ENCODE results near the gene TNFAIP8.

Gene TNFAIP8

DNA sequence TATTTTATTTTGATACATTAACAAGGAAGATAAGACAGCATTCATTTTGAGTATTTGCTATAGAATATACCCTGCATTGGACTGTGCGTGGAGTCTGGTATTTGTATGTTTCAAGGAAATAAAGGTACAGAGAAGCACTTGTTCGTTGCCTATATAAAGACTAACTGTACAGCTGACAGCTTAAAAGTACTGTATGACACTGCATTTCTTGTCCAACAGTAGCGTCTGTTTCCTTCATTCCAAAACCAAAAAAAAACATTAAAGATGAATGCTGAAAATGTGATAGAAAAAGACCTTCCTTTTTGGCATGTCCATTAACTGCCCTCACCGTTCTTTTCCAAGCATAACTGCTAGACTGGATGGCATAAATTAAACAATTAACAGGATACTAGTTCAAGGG lies 15.3 kb downstream of the TNFAIP8 start:
- peak in 1 of 2 donors; percentile 17 for DNase-seq

DNA sequence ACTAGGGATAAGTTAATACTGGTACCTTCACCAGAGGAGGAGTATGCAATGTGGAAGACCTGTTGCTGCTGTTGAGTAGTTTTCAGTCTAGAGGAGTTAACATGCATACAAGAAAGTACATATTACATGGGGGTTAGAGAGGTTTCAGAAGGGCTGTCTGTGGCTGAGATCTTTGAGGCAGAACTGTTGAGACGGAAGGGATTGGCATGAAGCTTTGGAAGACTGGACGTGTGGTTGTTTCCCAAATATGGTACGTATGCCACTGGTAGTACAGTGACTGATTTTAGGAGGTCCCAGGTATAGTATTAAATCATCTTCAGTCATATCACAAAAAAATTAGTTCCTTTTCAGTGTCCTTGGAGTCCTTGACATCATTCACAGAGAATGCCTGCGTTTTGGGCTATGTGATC lies 17.6 kb downstream of the TNFAIP8 start:
- DNase-seq: no peak

DNA sequence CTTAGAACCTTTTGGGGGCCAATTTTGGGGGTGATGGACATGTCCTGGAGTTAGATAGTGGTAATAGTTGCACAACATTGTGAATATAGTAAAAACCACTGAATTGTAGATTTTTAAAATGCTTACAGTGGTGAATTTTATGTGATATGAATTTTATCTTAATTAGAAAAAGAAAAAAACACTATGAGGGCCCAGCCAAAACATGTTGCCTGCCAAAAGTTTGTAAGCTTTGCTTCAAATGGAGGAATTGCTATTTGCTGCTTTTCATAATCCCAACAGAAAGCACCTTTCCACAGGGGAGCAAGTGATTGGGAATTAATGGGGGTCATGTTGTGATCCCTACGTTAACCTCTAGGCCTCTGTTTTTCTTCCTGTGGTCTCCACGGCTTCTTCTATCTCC lies 19.1 kb downstream of the TNFAIP8 start:
- no peak for DNase-seq

DNA sequence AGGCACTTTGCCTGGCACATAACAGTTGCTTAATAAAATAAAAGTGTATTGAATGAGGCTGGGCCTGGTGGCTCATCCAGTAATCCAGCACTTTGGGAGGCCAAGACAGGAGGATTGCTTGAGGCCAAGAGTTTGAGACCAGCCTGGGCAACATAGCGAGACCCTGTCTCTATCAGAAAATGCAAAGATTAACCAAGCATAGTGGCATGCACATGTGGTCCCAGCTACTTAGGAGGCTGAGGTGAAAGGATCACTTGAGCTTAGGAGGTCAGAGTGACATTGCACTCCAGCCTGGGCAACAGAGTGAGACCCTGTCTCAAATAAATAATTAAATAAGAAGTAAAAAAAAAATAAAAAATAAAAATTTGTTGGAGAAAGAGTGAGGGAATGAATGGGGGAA lies 21.2 kb downstream of the TNFAIP8 start:
- no peak for DNase-seq

DNA sequence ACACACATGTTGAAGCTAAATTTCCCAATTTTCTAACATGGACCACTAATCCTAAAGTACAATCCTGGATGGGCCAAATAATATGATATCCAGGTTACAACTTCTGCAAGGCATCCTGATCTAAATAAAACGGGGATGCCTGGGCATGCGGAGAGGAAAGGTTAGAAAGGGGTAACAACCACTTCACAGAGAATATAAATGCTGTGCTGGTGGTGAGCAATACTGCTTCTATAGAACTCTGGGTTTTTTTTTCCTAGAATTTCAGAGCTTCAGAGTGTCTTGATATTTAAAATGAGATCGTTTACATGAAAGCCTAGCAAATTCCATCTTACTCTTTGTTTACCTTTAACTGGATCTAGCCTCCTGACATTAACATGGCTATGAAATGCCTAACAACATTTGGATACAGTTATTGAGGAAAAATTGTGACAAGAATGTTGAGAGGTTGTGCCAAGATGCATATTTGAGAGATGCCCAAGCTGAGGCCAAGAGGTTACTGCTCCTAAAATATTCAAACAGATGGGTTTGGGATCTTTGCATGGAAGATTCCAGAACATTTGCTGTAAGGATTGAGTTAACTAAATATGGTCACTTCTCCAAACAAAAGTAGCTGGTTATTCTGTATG lies 22.4 kb downstream of the TNFAIP8 start:
- no peak for DNase-seq

DNA sequence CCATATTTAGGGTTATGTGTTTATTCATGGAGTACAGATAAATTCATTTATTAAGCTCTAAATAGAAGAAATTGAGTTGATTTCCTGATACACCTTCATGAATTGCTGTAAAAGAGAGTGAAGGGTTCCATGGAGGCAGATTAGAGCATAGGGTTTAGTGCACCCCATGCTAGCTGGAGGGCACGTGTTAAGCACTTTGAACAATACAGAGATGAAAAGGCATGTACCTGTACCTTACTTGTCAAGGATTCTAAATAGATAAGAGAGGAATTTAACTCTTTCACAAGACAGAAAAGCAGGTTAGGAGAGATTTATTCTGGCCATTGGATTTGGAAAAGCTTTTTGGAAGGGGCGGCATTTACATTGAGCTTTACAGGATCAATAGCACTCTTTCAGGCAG lies 23.3 kb downstream of the TNFAIP8 start:
- DNase-seq: no peak

DNA sequence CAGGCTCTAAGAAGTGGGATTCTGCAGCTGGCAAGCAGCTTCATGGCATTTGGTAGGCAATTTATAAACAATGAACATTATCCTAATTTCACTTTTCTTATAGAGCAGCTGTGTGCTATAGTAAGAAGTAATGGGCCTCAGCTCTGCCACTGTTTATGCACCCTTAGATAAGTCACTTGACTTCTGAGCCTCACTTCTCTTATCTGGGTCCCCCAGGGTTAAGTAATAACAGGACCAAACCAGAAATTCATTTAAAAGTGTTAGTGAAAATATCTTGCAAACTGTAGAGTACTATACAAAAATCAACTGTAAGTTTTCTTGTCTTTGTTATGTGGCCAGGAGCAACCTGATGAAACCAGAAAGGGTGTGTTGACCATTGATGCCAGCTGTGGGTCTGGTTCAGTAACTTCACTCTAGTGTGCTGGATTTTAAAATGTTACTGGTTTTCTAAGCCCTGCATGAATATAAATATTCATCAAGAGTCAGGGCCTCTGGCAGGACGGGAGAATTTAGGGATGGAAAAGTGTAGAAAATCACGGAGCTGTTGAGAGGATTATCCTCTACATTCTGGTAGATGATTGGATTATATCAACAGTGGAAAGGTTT lies 24.2 kb downstream of the TNFAIP8 start:
- DNase-seq: no peak

DNA sequence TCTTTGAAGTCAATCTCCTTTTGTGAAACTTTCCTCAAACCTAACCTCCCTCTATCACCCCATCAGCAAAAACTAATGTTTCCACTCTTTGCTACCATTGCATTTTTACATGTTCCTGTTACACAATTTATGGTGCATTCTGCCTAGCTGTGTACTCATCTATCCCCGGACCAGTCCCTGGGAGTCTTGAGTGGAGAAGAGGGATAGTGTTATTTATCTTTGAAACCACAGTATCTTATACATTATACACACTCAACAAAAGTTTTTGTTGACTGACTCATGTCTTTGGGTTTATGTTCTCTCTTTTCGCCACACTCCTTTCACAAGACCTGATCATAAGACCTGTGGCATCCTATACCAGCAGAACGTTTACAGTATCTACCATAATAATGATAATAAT lies 26.4 kb downstream of the TNFAIP8 start:
- DNase-seq: no peak

DNA sequence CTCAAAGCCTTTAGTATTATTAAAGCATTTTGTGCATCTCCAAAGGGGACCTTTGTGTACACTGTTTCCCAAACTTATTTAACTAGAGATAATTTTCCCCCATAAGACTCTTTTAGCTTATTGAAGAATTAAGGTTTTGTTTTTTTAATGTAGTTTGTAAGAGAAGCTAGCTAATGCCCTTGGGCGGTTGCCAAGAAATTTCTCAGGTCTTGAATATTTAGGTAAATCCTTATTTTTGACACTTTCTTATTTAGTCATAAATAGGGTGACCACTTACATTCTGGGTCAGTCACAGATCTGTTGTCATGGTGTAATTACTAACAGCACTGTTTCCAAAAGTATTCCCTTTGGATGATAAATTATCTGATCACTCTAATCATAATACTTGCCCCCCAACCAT lies 27.2 kb downstream of the TNFAIP8 start:
- no peak for DNase-seq

DNA sequence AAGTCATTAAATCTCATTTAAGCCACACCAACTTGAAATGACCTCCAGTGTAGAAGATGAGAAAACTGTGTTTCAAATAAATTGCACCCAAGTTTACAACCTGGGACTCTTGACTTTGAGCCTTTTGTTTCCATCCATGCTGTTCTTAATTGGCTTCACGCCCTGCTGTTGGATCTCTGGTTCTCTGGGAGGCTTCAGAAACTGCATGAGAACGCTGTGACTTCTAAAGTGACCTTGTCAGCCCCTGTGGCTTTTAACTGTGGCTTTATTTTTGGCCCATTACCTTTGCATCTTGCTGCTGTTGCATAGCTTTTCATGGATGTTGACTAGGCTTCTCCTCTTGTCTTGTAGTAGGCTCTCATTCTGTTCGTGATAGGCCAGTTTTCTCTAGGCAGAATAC lies 29.3 kb downstream of the TNFAIP8 start:
- DNase-seq: no peak

DNA sequence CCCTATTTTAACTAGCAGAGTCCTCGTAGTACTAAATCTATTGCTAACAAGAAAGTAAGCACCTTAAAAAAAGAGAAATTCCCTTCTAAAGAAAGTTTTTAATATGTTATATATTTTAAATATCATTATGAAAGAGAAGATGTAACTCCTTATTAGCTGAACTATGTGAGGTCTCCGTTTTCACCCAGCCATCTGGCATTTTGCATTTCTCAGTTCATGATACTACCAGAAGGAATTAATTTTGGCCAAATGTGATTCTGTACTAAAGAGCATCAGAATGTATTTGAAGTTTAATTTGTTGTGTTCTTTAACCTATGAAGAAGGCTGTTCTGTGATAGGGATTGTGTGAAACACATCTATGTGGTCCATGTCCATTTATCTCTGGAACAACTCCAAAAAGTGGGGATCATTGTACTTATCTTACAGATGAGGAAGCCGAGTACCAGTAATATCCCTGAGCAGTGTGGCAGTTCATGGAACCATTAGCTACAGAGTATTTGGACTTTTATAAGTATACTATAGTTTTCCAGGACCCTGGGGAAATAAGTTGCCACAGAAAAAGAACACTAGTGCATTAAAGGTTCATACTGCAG lies 29.8 kb downstream of the TNFAIP8 start:
- DNase-seq: no peak

DNA sequence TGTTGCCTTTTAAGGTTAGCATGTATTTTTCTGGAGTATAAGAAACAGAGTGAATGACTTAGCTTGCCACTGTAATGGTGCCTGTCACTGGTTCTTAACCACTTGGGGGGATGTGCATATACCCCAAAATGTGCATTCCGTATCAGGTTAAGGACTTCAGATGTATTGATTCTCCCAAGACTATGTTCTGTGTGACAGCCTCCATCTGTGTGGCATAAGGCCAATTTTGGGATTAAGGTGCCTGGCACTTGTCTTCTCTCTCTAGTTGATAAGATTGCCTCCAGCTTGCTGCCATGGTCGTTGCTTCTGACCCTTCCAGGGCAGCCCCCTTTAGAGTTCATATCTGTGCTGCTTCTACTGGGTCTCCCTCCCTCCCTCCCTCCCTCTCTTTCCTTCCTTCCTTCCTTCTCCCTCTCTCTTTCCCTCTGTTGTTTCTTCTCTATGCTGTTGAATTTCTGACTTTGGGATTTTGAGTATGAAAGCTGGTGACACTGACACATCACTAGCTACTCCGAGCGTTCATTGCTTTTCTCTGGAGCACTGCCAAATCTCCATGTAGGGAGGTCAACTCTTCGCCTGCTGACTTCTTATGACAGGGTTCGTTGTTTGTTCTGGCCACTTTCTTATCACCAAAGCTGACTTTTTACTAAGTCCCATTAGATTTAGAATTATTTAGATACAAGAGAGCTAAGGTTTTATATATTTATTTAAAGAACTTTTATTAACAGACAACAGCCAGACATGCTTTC lies 31.0 kb downstream of the TNFAIP8 start:
- no peak for DNase-seq

DNA sequence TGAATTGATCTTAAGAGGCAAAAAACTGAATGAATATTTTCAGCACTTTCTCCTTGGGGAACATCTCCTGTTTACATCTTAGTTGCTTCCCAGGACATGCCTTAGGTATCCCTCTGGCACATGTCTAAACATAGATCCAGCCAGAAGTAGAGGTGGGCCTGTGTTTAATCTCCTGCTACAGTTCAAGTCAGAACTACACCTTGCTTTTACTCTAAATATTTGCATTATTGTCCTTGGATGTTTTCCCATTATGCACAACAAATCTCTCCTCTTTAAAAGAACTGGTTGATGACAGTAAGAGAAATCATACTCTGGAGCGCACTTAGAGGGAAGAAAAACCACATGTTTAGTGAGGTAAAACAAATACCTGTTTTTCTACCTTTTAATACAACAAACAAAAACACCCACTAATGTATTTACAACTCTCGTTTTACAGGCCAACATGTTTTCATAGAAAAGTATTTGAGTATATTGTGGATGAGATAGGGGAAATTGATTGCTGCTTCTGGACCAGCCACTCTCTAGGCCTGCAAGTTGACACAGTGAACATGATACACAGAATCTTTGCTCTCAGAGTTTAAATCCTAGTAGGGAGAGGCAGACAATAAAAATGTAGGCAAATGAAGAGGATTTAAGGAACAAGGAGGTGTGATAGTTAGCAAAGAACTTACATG lies 32.3 kb downstream of the TNFAIP8 start:
- DNase-seq: no peak

DNA sequence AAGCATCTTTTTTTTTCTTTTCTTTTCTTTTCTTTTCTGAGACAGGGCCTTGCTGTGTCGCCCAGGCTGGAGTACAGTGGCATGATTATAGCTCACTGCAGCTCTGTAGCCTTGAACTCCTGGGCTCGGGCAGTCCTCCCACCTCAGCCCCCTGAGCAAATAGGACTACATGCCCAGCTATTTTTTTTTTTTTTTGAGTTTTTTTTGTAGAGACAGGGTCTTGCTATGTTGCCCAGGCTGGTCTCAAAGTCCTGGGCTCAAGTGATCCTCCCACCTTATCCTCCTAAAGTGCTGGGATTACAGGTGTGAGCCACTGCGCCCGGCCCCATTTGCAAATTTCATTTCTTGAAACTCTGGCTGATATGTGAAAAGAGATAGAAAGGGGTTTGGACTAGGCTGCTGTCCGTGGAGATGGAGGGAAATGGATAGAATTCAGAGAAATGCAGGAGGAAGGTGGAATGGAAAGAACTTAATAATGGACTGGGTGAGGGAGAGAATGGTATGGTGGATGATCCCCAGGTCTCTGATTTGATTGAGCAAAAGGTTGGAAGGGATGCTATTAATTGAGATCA lies 32.9 kb downstream of the TNFAIP8 start:
- DNase-seq: no peak

DNA sequence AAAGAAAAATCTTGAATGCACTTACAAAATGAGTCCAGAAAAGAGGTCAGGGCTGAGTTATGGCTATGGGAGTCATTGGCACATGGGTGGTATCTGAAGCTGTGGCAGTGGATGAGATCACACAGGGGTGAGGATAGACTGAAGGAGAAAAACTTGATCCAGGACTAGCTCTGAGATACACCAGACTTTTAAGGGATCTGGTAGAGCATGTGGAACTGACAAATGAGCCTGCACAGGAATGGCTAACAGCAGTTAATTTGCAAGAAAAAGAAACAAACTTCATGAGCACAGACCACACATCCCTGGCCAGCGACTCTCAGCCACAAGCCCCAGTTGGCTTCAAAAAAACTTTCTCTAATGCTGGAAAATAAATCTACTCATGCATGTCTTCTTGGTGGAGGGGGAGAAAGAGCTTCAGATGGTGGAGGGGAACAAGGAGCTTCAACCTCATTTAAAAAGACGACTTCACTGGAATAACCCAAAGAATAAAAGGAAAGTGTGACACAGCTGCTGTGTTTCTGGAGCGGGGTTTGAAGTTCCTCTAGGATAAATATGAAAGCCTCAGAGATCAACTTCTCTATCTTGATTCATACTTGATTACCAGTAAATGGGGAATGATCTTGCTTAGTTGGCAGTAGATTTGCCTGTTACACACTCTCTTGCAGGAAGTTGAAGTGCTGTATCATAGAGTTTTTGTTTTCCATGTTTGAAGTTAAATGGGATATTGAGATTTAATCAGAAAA lies 33.6 kb downstream of the TNFAIP8 start:
- DNase-seq: no peak

DNA sequence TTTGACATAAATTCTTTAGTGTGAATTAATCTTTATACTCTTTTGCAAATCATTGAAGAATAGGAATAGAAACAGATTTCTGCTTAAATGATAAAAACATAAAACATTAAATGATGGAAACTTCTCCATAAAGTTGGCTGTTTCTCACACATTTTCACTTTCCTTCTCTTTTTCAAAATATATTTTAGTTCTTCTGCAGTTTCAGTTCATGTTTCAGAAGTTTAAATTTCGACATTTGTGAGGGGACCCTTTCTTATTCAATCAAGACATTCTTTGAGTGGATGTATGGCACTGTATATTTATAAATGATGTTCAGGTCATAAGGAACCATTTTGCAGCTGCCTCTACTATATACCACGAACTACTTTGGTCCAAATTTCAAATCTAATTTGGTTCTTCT lies 34.6 kb downstream of the TNFAIP8 start:
- DNase-seq: no peak

DNA sequence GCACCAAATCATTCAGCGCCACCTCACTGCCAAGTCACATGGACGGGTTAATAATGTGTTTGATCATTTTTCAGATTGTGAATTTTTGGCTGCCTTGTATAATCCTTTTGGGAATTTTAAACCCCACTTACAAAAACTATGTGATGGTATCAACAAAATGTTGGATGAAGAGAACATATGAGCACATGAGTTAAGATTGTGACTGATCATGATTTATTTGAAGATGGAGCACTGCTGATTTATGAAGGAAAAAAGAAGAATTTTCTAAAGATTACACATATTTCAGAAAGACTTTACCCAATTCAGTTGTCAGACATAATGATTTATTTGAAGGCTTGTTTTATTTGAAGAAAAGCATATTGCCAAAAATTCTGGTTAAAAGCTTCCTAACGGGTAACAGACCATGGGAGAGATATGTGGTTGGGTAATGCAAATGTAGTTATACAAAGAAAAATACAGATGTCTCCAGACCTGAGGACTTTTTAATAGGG lies 37.4 kb downstream of the TNFAIP8 start:
- DNase-seq: no peak

DNA sequence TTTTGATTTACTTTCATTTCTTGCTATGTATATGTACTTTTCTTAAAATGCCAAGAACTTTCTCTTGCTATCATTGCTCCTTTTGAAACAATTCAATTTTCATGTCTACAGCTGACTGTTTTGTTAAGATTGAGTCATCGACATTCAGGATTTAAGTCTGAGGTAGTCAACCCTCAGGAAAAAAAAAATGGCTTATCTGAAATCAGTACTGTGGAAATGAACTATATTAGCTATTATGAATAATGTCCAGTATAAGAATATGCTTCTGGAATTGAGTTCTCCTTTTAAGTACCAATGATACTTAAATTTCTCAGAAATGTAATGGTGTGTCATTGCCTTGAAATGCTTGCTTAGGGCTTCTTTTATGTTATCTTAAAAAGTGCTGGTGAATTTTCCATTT lies 37.9 kb downstream of the TNFAIP8 start:
- DNase-seq: no peak

DNA sequence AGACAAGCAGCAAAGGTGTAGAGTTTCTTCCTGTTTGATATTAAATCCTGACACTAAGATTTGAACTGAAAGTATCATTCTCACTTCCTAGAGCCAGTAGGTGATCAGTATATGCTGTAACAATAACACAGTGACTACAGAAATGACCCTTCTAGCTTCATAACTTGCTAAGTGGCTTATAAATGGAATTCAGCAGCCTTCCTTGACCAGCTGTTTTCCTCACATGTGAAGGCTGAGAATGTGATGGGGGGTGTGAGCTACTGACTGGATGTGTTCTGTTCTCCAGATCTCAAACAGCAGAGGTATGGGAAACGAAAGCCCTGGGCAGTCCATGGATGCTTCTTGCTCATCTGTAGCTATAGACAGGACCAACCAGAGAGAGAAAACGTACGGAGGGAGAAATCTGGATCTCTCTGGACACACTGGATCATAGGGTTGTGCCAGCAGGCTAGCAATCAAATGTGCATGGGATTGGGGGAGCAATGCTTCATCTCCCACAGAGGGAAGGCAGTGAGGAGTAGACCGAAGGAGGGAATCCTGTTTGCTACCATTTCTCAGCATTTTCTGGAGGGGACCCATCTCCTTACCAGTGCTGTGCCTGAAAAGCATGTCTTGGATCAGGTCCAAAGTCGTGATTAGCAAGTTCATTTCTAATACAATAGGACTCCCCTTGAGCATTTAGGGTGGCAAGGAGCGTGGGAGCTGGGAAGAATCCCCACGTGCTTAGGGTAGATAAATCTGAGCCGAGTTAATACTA lies 39.4 kb downstream of the TNFAIP8 start:
- DNase-seq: no peak

DNA sequence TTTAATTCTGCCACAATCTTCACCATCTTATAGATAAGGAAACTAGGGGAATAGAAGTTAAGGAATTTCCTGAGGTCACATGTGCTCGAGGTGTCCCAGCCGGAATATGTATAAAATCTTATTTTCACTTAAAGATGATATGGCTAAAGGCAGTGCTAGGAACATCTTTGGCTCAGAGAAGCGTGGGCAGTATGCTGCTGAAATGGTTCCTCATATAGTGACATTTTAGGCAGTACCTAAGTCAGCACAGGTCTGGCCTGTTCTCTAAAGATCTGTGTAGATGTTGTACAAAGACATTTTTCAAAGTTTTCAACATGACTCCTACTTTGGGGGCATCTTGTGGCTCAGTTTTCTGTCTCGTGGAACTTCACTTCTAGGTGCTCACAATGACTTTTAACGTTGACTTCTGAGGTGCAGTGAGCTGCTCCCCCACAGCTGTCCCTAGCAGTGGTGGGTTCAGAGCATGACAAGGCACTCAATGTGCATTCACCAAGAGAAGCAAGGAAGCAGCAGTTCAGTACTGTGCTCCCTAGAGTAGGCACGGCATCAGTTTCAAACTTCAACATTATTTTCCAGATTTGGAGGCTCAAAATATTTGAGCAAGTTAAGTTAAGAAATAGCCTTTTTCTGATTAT lies 40.3 kb downstream of the TNFAIP8 start:
- DNase-seq: no peak

Measured in bone marrow (tissue), 2 donors.